DND-41 (cell line): Measurements from ENCODE around the gene SUCLG2.
"Not testable (repeated sequence)": the region's sequence is repeated elsewhere in the genome, so short reads cannot be mapped to it uniquely, and the experiment has no call there.

Source experiments
- ATAC-seq: fragments of 200-7000 bp; cut with Tn5 transposase; 3 replicates; pipeline ENCODE4 v1.9.1; 2021; ENCODE audit warnings: low read depth; ENCODE audit not compliant: insufficient read depth
- DNase-seq: peaks from one replicate; pipeline ENCODE4 v3.0.0-alpha.2; 2020
- H2AFZ ChIP-seq: 2 replicates; pipeline ENCODE4 v1.6.0; 2012; ENCODE audit warnings: low read depth, low read length
- H3K27ac ChIP-seq: 2 replicates; pipeline ENCODE4 v1.5.1; 2012; ENCODE audit warnings: low read length, inconsistent platforms
- H3K27me3 ChIP-seq: fragments of 200-600 bp; sonication (generic); 2 replicates; pipeline ENCODE4 v1.6.0; 2012; ENCODE audit warnings: low read length, mild to moderate bottlenecking, inconsistent platforms; ENCODE audit not compliant: insufficient read depth, poor library complexity
- H3K36me3 ChIP-seq: 2 replicates; pipeline ENCODE4 v1.5.1; 2012; ENCODE audit warnings: low read length, inconsistent platforms; ENCODE audit not compliant: insufficient read depth
- H3K4me1 ChIP-seq: 2 replicates; pipeline ENCODE4 v1.5.1; 2012; ENCODE audit warnings: mild to moderate bottlenecking, low read length; ENCODE audit not compliant: insufficient read depth
- H3K4me2 ChIP-seq: 2 replicates; pipeline ENCODE4 v1.6.0; 2012; ENCODE audit warnings: mild to moderate bottlenecking, moderate library complexity, low read length, inconsistent platforms; ENCODE audit not compliant: insufficient read depth
- H3K4me3 ChIP-seq, 2 experiments: fragments of 200-600 bp in 1 of 2; shearing (Covaris generic) in 1 of 2; 2 replicates each; pipeline ENCODE4 v1.5.1; 2012 to 2016; ENCODE audit warnings: inconsistent platforms in 2 of 2, low read length in 2 of 2, mild to moderate bottlenecking in 2 of 2, low read depth in 1 of 2, moderate library complexity in 1 of 2
- H3K79me2 ChIP-seq: 2 replicates; pipeline ENCODE4 v1.6.0; 2012; ENCODE audit warnings: low read length, inconsistent platforms; ENCODE audit not compliant: insufficient read depth
- H3K9ac ChIP-seq: 2 replicates; pipeline ENCODE4 v1.6.0; 2012; ENCODE audit warnings: low read depth, mild to moderate bottlenecking, inconsistent platforms, low read length, moderate library complexity
- H3K9me3 ChIP-seq: 2 replicates; pipeline ENCODE4 v1.5.1; 2012; ENCODE audit warnings: low read length, moderate library complexity, mild to moderate bottlenecking, inconsistent platforms; ENCODE audit not compliant: insufficient read depth, severe bottlenecking
- H4K20me1 ChIP-seq: 2 replicates; pipeline ENCODE4 v1.6.0; 2012; ENCODE audit warnings: low read length; ENCODE audit not compliant: insufficient read depth
- EZH2 ChIP-seq: IDR thresholded peaks from 3 replicates; pipeline ENCODE4 v1.6.1; 2012; ENCODE audit warnings: borderline replicate concordance, low read depth, mild to moderate bottlenecking, moderate library complexity, low read length, inconsistent platforms; ENCODE audit not compliant: severe bottlenecking
- TF ChIP-seq, protein P1 (sequence below): IDR thresholded peaks from 2 replicates; pipeline ENCODE4 v1.5.1; 2012; ENCODE audit warnings: borderline replicate concordance, low read length, moderate library complexity, mild to moderate bottlenecking; ENCODE audit not compliant: poor library complexity, severe bottlenecking; ENCODE audit errors: extremely low read depth

Gene SUCLG2

DNA sequence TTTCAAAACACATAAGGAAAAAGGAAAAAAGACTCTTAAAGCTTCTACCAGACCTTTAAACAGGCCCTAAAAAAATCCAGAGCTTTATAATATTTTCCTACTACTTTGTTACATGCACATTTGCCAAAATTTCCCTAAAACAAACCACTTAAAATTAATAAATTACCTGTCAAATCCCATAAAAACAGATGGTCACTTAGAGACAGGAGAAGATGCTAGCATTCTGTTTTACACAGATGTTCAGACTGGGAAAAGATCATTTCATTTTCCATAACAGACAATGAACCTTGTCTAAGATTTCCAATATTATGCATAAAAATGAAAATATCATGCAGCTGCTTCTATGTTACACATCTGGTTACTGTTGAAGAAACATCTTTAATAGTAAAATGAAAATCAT, 66.6 kb downstream of the SUCLG2 start:
- H3K36me3 ChIP-seq = no peaks in the 10 kb centered on the region
- no peak overlapping the region for H3K9ac ChIP-seq
- ATAC-seq (no peak), DNase-seq (no peak)
- no peak overlapping the region for H3K27ac ChIP-seq
- no peak overlapping the region for H2AFZ ChIP-seq
- 0 out of 2 replicates have a peak, but pooled peaks cover 4% of the 10 kb centered on the region for H4K20me1 ChIP-seq
- TF ChIP-seq EZH2 = no peak
- TF ChIP-seq, protein P1, sequence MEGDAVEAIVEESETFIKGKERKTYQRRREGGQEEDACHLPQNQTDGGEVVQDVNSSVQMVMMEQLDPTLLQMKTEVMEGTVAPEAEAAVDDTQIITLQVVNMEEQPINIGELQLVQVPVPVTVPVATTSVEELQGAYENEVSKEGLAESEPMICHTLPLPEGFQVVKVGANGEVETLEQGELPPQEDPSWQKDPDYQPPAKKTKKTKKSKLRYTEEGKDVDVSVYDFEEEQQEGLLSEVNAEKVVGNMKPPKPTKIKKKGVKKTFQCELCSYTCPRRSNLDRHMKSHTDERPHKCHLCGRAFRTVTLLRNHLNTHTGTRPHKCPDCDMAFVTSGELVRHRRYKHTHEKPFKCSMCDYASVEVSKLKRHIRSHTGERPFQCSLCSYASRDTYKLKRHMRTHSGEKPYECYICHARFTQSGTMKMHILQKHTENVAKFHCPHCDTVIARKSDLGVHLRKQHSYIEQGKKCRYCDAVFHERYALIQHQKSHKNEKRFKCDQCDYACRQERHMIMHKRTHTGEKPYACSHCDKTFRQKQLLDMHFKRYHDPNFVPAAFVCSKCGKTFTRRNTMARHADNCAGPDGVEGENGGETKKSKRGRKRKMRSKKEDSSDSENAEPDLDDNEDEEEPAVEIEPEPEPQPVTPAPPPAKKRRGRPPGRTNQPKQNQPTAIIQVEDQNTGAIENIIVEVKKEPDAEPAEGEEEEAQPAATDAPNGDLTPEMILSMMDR = no peak
- no peaks in the 10 kb centered on the region for H3K27me3 ChIP-seq
- no peaks in the 10 kb centered on the region for H3K9me3 ChIP-seq
- H3K4me2 ChIP-seq = no peak overlapping the region
- no peaks in the 10 kb centered on the region for H3K4me1 ChIP-seq
- no peak overlapping the region for H3K4me3 ChIP-seq
- H3K79me2 ChIP-seq = no peaks in the 10 kb centered on the region

- H2AFZ ChIP-seq = no peak overlapping the region
- H3K36me3 ChIP-seq = no peaks in the 10 kb centered on the region
- H3K4me2 ChIP-seq = no peak overlapping the region
- 0 out of 2 replicates have a peak, but pooled peaks cover 4% of the 10 kb centered on the region for H4K20me1 ChIP-seq
- H3K9me3 ChIP-seq = no peaks in the 10 kb centered on the region
- no peak overlapping the region for H3K9ac ChIP-seq
- no peaks in the 10 kb centered on the region for H3K4me1 ChIP-seq
- no peaks in the 10 kb centered on the region for H3K79me2 ChIP-seq
- no peak overlapping the region for H3K4me3 ChIP-seq
- no peak for TF ChIP-seq EZH2
- no peak for DNase-seq
- ATAC-seq = no peak
- no peak overlapping the region for H3K27ac ChIP-seq
- no peaks in the 10 kb centered on the region for H3K27me3 ChIP-seq
These were observed 67.1 kb downstream of the SUCLG2 start for GRCh38 chr3:67587301-67587700.

DNA sequence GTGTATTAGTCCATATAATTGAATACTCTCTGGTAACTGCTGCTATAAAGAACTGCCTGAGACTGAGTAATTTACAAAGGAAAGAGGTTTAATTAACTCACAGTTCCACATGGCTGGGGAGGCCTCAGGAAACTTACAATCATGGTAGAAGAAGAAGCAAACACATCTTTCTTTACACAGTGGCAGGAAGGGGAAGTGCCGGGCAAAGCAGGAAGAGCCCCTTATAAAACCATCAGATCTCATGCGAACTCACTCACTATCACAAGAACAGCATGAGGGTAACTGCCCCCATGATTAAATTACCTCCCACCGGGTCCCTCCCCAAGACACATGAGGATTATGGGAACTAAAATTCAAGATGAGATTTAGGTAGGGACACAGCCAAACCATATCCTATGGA, 69.8 kb downstream of the SUCLG2 start:
- H3K9me3 ChIP-seq, H3K27ac ChIP-seq, H3K79me2 ChIP-seq, H2AFZ ChIP-seq, H3K9ac ChIP-seq, DNase-seq, ATAC-seq, H3K36me3 ChIP-seq, H3K27me3 ChIP-seq, H3K4me2 ChIP-seq, H3K4me3 ChIP-seq, H4K20me1 ChIP-seq, H3K4me1 ChIP-seq: not testable (repeated sequence)

DNA sequence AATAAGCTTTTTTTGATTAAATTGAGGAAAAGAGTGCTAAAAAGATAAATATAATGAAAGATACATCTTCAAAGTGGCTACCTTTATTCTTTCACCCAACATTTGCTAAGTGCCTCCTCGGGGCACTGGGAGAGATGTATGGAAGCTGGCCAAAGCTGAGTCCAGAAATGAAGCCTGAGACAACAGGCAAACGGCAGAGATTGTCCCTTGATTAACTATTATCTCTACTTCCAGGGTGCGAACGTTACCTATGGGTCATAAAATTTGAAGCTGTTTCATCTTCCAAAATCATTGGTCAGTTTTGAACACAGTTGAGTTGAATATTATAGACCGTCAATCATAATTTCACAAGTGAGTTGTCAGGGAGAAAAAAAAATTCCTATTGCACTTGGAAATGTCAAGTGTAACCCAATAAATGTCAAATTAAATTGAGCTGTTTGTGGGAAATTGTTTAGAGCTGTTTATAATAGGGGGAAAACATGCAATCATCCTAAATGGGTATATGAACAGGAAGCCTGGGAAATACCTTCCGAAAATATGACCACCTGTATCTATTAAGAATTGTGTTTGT, 73.9 kb downstream of the SUCLG2 start:
- H3K9me3 ChIP-seq = no peaks in the 10 kb centered on the region
- H3K36me3 ChIP-seq = no peaks in the 10 kb centered on the region
- no peaks in the 10 kb centered on the region for H3K4me1 ChIP-seq
- H2AFZ ChIP-seq = no peak overlapping the region
- H4K20me1 ChIP-seq = 0 out of 2 replicates have a peak, but pooled peaks cover 4% of the 10 kb centered on the region
- no peak for TF ChIP-seq EZH2
- TF ChIP-seq, protein P1 = no peak
- H3K79me2 ChIP-seq = no peaks in the 10 kb centered on the region
- H3K4me2 ChIP-seq = no peak overlapping the region
- no peak for DNase-seq
- no peak overlapping the region for H3K4me3 ChIP-seq
- H3K9ac ChIP-seq = no peak overlapping the region
- H3K27ac ChIP-seq = no peak overlapping the region
- H3K27me3 ChIP-seq = no peaks in the 10 kb centered on the region
- ATAC-seq = no peak
